HG03064 (cell line): ENCODE results near the gene EFEMP2.

ENCODE experiments used
- ATAC-seq: cut with Tn5 transposase; IDR thresholded peaks from one replicate; pipeline ENCODE4 v1.9.1; 2021; ENCODE audit warnings: low read depth; ENCODE audit not compliant: unreplicated experiment

EFEMP2 gene

DNA sequence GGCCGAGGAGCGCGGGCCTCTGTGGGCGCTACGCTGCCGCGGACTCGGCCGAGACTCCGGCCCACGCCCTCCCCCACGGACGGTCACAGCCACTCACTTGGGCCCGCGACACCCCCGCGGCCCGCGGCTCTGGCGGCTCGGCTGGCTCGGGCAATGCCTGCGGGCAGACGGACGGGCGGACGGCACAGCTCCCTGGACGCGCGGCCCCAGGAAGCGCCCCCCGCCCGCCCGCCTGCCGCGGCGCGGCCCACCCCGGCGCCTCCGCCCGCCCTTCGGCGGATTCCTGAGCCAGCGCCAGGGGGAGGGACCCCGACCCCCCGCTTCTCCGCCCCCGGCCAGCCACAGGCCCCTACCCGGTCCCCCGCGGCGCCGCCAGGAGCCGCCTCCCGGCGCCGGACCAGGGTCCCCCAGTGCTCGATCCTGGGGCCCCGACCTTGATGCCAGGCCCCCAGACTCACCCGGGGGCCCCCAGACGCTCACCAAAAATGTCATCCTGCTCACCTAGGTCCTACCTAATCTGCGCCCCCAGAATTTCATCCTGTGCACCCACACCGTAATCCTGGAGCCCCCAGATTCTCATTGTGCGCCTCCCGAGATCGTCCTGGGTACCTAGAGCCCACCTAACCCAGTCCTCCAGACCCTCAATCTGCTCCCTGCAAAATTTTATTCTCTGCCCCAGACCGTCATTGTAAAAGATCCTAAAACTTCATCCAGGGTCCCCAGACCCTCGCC is at the start of gene EFEMP2:
TSS of gene EFEMP2 (minus strand) at position 215 of the 732 bp plus-strand sequence. CDS start 446 bp downstream, outside the sequence.
- ATAC-seq, result no peak

DNA sequence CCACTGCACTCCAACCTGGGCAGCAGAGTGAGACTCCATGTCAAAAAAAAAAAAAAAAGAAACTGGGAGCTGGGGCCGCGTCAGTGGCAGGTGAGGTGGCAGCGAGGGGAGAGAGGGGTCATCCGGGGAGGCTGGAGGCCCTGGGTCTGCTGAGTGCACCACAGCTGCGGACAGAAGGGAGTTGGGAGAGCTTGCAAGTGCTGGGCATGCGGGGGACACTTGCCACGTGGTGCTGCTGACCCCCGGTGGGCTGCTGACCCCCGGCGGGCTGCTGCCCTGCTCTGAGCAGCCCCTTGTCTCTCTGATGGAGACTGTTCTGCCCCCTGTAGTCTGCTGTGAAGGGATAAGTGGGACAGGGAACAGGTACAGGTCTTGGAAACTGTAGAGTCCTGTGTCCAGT is 49.3 kb upstream of the EFEMP2 start:
- no peak for ATAC-seq

DNA sequence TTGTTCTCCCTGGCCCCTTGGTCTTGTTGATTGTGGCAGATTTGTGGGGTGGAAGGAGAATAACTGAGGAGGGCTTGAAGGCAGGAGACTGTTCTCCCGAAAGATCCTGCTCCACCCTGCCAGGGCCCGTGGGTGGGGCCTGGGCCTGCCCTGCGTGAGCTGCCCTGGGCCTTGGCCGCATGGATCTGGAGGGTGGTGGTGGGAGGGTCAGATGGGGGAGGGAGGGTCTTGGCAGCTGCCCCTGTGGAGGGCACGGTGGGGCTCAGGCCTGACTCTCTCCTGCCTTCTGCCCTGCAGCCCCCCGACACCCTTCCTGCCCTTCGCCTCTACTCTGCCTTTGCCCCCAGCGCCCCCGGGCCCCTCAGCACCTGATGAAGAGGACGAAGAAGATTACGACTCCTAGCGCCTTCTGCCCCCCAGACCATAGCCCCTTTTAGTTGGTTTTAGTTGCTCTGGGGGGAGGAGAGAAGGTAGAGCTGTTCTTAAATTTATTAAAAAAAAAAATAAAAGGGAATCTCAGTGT is 48.5 kb upstream of the EFEMP2 start:
- ATAC-seq, result no peak

DNA sequence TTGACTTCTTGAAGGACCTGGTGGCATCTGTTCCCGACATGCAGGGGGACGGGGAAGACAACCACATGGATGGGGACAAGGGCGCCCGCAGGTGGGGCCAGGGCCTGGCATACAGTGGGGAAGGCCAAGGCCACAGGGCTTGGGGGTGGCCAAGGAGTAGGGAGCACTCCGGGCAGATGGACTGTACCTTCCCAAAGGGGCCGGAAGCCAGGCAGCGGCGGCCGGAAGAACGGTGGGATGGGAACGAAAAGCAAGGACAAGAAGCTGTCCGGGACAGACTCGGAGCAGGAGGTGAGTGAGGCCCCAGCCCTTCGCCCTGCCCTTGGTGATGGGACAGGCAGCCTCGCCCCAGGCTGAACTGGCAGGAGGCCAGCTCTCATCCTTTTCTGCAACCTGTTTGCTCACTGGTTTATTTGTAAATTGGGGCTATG is 47.8 kb upstream of the EFEMP2 start:
- ATAC-seq, result no peak

DNA sequence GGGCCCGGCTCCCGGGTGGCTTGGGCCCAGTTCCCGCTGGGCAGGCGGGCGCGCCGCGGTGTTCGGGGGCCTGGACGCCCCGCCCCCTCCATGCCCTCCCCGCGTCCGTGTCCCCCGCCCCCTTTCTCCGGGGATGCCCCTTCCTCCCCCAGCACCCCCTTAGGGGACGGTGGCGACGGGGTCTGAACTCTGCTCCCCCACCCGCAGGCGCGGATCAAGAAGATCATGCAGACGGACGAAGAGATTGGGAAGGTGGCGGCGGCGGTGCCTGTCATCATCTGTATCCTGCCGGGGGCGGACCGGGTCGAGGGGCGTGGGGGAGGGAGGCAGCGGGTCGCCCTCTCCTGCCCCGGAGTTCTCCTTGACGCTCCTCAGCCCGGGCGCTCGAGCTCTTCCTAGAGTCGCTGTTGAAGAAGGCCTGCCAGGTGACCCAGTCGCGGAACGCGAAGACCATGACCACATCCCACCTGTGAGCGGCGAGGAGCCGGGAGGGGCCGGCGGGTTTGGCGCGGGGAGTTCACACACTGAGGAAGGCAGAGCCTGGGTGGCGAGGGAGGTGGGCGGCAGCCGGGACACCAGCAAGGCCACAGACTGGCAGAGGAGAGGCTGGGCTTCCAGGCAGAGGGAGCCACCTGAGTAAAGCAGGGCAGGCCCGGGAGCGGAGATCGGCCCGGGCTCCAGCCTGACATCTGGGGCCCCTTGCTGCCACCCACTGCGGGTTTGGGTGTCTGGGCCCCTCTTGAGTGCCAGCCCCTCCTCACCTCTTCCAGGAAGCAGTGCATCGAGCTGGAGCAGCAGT is 47.2 kb upstream of the EFEMP2 start:
- ATAC-seq, result peak; percentile 28

DNA sequence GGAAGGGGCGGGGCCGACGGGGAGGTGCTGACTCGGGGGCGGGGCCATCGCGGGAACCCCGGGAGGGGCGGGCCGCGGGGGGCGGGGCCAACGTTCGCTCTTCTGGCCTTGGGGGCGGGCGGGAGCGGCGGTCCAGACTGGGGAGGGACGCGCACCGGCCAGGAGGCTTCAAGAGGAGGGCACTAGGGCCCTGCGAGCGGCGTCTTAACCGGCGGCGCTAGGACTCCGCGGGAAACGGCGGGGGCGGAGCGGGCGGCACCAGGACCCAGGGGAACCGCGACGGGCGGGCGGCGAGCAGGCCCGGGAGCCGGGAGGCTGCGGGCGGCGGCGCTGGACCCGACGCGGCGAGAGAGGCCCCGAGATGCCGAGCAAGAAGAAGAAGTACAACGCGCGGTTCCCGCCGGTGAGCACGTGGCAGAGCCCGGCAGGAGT is 46.6 kb upstream of the EFEMP2 start, which contains the start of gene DRAP1:
TSS of gene DRAP1 (plus strand) at position 286 of the 432 bp plus-strand sequence. CDS start at position 362, 76 bp downstream.
- ATAC-seq, result peak; percentile 61

DNA sequence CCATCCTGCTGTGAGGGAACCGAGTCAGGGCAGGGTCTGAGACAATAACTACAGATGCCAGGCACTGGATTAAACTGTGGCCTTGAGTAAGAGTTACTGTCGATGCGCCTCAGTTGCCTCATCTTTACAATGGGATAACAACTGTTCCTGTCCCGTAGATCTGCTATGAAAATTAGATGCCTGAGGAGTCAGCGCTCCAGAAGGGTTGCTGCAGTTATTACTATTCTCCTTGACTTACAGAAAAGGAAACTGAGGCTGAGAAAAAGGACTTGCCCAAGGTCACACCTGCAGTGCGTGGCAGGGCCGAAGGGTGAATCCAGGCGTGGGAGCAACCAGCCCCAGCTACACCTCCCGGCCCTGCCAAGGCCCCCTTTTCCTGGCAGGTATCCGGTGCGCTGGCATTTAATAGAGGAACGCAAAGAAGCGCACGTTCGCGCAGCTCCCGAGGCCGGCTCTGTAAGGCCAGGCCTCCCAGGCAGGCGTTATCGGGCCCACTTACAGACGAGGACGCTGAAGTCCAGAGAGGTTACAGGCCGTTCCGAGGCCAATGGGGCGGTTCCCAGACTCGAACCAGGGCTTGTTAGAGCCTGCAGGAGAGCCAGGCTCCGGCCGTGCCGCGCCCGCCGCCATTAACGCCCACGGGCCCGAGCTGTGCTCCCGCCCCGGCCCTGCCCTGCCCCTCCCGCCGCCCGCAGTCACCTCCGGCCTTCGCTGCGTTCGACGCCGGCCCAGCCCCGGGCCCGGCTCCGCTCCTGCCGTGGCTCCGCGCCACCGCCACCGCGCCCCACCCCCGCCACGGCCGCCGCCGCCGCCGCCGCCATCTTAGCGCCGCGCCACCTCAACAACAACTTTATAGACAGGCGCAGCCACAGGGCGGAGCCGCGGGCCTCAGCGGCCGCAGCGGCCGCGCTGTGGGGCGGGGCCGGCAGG is 45.9 kb upstream of the EFEMP2 start, which contains the start of gene C11orf68:
TSS of gene C11orf68 (minus strand) at position 852 of the 930 bp plus-strand sequence. CDS start at position 821, 31 bp downstream.
- peak; percentile 34 for ATAC-seq

DNA sequence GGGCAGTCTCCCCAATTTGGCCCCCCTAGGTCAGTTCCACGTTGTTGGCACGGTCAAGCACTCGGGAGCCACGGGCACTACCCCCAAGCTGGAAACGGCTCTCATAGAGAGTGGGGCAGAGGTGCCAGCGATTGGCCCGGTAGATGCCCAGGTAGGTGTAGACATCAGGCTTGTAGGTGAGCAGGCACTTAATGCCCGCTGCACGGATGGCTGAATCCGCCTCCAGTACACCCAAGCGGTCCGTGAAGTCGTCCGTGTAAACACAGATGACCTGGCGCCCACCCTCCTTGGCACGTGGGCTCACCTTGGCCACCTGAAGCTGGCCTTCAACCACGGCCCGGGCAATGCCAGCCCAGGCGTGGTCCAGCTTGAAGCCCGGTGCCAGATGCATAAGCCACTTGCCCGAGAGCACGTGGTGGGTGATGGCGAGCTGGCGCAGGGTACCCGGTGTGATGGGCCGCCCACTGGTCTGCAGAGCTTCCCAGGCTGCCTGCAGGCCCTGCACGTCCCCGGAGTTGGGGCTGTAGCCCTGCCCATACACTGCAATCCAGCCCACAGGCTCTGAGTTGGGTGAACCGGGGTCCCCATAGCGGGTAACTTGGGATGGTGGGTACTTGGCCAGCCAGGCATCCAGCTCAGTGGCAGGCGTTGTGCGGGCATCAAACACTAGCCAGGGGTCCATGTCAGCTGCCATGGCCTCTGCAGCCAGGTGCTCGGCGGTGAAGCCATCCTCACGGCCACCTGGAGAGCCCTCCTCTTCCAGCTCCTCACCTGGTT is 45.0 kb upstream of the EFEMP2 start:
- ATAC-seq, result no peak

DNA sequence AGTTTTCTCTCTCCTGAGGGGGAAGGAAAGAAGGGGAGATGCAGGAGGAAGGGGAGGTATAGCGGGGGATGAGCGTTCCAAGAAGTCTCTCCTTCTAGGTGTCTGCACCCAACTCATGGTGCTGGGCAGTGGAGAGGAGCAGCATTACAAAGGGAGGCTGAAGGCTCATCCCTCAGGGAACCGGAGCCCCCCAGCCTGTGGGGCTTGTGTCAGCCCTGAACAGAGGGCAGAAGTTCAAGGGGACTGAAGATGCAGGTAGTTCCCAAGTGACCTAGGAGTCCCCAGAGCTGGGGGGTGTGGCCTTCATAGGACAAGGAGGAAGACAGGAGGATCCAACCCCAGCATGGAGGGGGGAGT is 44.5 kb upstream of the EFEMP2 start:
- no peak for ATAC-seq

DNA sequence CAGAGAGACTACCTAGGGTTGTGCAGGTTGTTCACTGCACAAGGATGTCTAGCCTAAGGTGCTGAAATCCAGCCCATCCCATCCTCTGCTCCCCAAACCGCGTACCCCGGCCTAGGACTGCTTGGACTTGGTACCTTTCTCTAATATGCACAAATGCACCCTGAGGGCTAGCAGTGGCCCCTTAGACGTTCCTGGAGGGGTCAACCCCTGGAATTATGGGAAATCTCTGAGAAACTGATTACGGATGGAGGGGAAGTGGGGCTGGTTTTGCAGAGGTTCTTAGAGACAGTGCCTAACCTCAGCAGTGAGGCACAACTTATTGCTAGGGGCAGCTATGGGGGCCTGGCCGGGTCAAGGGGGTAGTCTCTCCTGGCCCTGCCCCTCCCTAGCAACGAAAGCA is 43.8 kb upstream of the EFEMP2 start:
- no peak for ATAC-seq

DNA sequence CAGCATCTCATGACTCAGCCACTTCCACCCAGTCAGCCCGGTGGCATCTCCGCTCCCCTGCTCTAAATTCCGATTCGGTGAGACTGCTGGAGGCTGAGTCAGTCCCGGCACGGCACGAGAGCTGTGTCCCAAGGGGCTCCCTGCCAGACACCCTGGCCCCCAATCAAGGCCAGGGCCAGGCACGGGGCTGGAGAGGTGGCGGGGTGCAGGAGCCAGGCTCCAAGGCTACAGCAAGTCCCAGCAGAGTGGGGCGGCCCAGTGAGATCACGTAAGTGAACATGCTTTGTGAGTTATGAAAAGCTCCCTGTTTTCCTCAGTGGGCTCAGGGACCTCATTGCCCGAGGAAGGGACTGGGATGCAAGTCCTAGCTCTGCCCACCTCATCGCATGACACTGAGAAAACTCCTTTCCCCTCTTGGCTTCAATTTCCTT is 43.2 kb upstream of the EFEMP2 start:
- ATAC-seq, result no peak

DNA sequence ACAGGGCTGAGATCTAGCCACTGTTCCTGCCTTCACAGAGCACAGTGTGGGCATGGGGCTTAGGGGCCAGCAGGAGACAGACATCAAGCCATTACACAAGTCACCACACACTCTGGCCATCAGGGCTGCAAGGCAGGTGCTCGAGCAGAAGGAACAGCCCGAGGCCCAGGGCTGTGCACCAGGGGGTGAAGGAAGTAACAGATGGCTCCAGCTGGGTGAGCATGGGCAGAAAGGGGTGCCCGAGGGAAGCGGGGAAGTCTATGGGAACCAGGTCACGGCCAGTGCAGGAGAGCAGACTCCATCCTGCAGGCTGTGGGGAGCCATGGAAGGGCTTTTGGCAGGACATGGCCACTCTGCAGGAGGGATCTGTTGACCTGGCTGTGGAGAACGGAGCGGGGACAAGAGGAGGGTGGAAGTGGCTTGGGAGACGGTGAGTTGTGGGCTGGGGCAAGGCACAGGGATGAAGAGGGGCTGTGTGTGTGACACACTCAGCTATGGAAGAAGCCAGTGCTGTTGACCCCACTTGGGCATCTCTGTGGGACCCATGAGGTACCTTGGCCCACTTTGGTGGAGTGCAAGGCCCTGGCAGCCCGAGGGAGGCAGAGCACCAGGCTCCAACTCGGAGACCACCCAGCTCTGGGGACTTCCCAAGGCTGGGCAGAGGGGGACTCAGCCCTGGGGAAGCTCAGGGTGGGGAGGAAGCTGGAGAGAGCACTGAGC is 42.7 kb upstream of the EFEMP2 start:
- ATAC-seq, result no peak

DNA sequence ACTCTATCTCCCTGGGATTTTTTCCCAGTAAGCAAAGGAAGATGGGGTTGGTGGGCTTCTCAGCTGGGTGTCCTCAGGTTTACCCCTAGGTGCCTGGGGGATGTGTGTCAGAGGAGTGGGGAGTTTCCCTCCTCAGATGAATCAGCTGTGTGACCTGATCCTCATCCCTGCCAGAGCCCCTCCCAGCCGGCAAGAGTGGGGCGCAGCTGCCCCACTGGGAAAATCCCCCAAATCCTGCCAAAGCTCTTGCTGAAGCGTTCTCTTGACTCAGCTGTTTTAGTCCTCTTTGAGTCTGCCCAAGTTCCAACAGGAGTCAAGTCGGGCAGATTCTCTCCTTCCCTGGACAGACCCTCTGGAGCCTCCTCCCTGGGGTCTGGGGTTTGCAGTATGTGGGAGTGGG is 40.2 kb upstream of the EFEMP2 start:
- ATAC-seq, result no peak

DNA sequence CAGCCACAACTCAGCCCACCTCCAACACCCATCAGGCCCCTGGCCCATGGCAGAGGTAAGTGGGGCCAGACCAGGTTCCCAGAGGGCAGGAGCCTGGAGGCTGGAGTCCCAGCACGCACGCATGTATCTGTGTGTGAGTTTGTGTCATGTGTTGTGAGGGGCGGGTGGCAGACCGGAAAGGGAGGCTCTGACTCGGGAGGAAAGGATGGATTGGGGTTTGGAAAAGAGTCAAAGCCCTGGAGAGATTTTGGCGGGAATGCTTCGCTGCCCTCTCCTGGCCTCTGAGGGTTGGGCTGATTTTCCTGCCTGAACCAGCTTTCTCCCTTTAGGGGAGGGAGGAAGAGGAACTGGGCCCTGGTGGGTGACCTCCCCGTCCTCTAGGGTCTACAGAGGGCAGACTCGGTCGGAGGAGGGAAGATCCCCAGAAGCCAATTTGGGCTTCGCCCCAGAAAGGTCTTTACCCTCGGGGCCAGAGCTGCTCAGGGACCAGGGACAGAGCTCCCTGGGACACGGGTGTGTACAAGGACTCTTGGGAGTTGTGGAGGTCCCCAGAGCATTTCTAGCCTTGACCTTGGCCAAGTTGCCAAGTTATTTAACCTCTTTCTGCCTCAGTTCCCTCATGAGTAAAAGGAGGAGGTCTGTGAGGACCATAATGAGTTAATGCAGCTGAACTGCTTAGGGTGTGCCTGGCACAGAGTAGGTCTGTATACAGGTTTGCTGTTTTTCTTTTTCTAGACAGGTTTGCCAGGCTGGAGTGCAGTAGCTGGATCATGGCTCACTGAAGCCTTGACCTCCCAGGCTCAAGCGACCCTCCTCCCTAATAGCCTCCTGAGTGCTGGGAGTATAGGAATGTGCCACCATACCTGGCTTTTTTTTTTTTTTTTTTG is 39.3 kb upstream of the EFEMP2 start:
- ATAC-seq, result no peak

DNA sequence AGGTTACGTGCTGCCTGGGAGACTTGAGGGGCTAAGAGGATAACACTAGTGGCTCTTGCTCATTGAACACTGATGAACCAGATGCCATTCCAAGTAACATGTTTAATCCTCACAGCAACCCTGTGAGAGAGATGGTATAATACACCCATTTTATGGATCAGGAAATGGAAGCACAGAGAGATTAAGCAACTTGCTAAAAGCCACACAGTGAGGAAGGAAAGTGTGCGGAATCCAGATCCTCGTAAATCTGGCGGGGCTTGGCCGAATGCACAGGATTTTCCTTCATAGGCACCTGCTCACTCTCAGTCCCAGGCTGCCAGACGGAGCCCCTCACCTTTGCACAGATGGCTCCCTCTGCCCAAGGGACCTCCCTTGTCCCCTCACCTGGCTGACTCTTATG is 35.3 kb upstream of the EFEMP2 start:
- no peak for ATAC-seq

DNA sequence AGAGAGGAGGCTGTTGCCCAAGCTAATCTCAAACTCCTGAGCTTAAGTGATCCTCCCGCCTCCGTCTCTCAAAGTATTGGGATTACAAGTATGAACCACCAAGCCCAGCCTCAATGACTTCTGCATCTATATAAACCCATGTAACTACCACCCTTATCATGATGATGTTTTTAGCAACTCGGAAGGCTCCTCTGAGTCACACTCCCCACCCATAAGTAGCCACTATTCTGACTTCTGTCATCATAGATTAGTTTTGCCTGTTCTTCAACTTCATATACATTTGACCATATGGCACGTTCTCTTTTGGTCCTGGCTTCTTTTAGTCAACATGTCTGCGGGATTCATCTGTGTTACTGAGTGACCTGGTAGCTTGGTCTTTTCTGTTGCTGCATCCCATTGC is 34.0 kb upstream of the EFEMP2 start:
- ATAC-seq, result no peak

DNA sequence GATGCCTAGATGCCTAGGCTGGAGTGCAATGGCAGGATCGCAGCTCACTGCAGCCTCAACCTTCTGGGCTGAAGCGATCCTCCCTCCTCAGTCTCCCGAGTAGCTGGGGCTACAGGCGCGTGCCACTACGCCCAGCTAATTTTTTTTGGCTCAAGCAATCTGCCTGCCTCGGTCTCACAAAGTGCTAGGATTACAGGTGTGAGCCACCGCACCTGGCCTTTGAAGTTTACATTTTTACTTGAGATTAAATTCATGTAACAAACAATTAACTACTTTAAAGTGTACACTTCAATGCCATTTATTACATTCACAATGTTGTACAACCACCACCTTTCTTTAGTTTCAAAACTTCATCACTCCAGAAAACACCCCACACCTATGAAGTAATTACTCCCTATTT is 31.1 kb upstream of the EFEMP2 start:
- no peak for ATAC-seq

DNA sequence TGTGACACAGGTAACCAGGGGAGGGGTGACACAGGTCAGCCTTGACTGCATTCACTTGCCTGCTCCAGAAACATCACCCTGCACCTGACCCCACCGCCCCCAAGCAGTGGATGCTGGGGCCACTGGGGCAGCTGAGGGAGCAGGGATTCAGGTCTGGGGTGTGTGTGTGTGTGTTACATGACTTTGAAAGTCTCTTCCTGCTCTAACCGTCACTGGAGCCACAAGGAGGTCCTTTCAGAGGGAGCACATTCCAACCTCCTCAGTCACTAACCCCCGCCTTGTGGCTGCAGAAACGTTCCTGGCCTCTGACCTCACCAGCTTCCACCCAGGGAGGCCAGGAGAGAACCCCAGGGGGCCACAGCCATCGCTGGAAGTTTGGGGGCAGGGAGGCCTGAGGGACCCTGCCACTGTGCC is 30.5 kb upstream of the EFEMP2 start:
- ATAC-seq, result no peak
